Endothelial cell of umbilical vein (primary cell): Measurements from ENCODE around the gene MBD4. TPM values are rescaled to one million over a fixed set of nuclear protein-coding genes. Genes with fewer than 3 reads are reported as not detected.
"Not testable (repeated sequence)": the region's sequence is repeated elsewhere in the genome, so short reads cannot be mapped to it uniquely, and the experiment has no call there.

Experiments
- Bru-seq: library from RNA; stranded (reverse); fragments of 400-500 nt; gene quantifications from one replicate; lab custom pipeline; 2021; lab: Mats Ljungman, UMichigan
- BruChase-seq, 2 experiments: library from RNA; stranded (reverse); fragments of 400-500 nt; gene quantifications; one replicate each; lab custom pipeline; 2021; lab: Mats Ljungman, UMichigan
- BruUV-seq: library from RNA; stranded (reverse); fragments of 400-500 nt; replicated peaks from 2 replicates; lab custom pipeline; 2021; lab: Mats Ljungman, UMichigan
- CTCF ChIA-PET: fragments of 300-600, 350-600 bp; sonication (Branson Sonifier 250); formaldehyde crosslinking; loops from one replicate; lab custom pipeline; 2021; ENCODE audit warnings: antibody characterized with exemption, inconsistent platforms; lab: Charles Lee
- POLR2A ChIA-PET: fragments of 300-600, 350-600 bp; sonication (Branson Sonifier 250); formaldehyde crosslinking; loops from one replicate; lab custom pipeline; 2021; ENCODE audit warnings: antibody characterized with exemption, inconsistent platforms; lab: Charles Lee
- DNase-seq: peaks from one replicate; pipeline ENCODE4 v3.0.0-alpha.2; 2011; ENCODE audit warnings: low read depth, low spot score
- FAIRE-seq: peaks from 2 replicates; lab custom pipeline; 2011; peaks lifted over from hg19 to GRCh38; lab: Jason Lieb, UNC
- H2AFZ ChIP-seq: 2 replicates; pipeline ENCODE4 v1.6.0; 2012; ENCODE audit warnings: low read depth, low read length, control low read depth, inconsistent platforms
- H3K27ac ChIP-seq: 2 replicates; pipeline ENCODE4 v1.5.1; 2011; ENCODE audit warnings: low read depth, mild to moderate bottlenecking, control low read depth, low read length, moderate library complexity; ENCODE audit not compliant: insufficient read depth
- H3K27me3 ChIP-seq, 2 experiments: 2 replicates each; pipeline versions ENCODE4 v1.6.0 to v1.6.1; 2011; ENCODE audit warnings: low read length in 2 of 2, mixed read lengths in 1 of 2; ENCODE audit not compliant: control insufficient read depth in 2 of 2, insufficient read depth in 2 of 2
- H3K36me3 ChIP-seq, 2 experiments: 2 replicates in 1 of 2; 3 replicates in 1 of 2; pipeline ENCODE4 v1.5.1; 2011; ENCODE audit warnings: low read length in 2 of 2, mild to moderate bottlenecking in 1 of 2, moderate library complexity in 1 of 2; ENCODE audit not compliant: control insufficient read depth in 2 of 2, insufficient read depth in 2 of 2; ENCODE audit errors: extremely low read depth in 1 of 2
- H3K4me1 ChIP-seq: 3 replicates; pipeline ENCODE4 v1.5.1; 2011; ENCODE audit warnings: mild to moderate bottlenecking, low read length; ENCODE audit not compliant: control insufficient read depth, insufficient read depth; ENCODE audit errors: extremely low read depth
- H3K4me2 ChIP-seq: 2 replicates; pipeline ENCODE4 v1.6.1; 2011; ENCODE audit warnings: low read length, control low read depth, mixed read lengths; ENCODE audit not compliant: insufficient read depth
- H3K4me3 ChIP-seq, 3 experiments: fragments of 200-600 bp in 1 of 3; sonication (generic), shearing (Covaris generic) in 1 of 3; replicated peaks in 1 of 3; 2 replicates each; pipeline ENCODE4 v1.5.1; 2011 to 2016; ENCODE audit warnings: control low read depth in 3 of 3, low read length in 3 of 3, mild to moderate bottlenecking in 2 of 3, inconsistent platforms in 1 of 3, low read depth in 1 of 3, moderate library complexity in 1 of 3; ENCODE audit not compliant: insufficient read depth in 1 of 3
- H3K79me2 ChIP-seq: 2 replicates; pipeline ENCODE4 v1.6.0; 2012; ENCODE audit warnings: low read length, inconsistent platforms; ENCODE audit not compliant: control insufficient read depth, insufficient read depth
- H3K9ac ChIP-seq: replicated peaks from 2 replicates; pipeline ENCODE3; 2011; ENCODE audit warnings: low read length, control low read depth; ENCODE audit not compliant: insufficient read depth; ENCODE audit errors: extremely low read depth
- H3K9me1 ChIP-seq: replicated peaks from 3 replicates; pipeline ENCODE4 v1.6.0; 2011; ENCODE audit warnings: mild to moderate bottlenecking, low read length; ENCODE audit not compliant: control insufficient read depth, insufficient read depth; ENCODE audit errors: extremely low read depth
- H3K9me3 ChIP-seq: replicated peaks from 2 replicates; pipeline ENCODE4 v1.5.1; 2012; ENCODE audit warnings: low read length, inconsistent platforms; ENCODE audit not compliant: control insufficient read depth, insufficient read depth
- H4K20me1 ChIP-seq: replicated peaks from 2 replicates; pipeline ENCODE3; 2011; ENCODE audit warnings: mild to moderate bottlenecking, low read length; ENCODE audit not compliant: control insufficient read depth, insufficient read depth; ENCODE audit errors: extremely low read depth
- EZH2 ChIP-seq: IDR thresholded peaks from 2 replicates; pipeline ENCODE4 v1.6.1; 2012; ENCODE audit warnings: borderline replicate concordance, low read depth, mild to moderate bottlenecking, moderate library complexity, low read length, inconsistent platforms; ENCODE audit not compliant: severe bottlenecking
- FOS ChIP-seq: IDR thresholded peaks from 2 replicates; pipeline ENCODE4 v1.6.1; 2011; ENCODE audit warnings: mild to moderate bottlenecking, low read length, moderate library complexity, borderline replicate concordance; ENCODE audit not compliant: insufficient read depth
- GATA2 ChIP-seq: IDR thresholded peaks from 2 replicates; pipeline ENCODE4 v1.7.0; 2011; ENCODE audit warnings: low read depth, mild to moderate bottlenecking, moderate library complexity, mixed read lengths, low read length; ENCODE audit not compliant: insufficient read length, insufficient read depth
- MYC ChIP-seq: IDR thresholded peaks from one replicate; pipeline ENCODE4 v1.6.1; 2011; ENCODE audit warnings: mild to moderate bottlenecking, low read depth, low read length
- POLR2A ChIP-seq: IDR thresholded peaks from 2 replicates; pipeline ENCODE4 v1.6.1; 2012; ENCODE audit warnings: low read depth, mild to moderate bottlenecking, control low read depth, low read length
- POLR2AphosphoS5 ChIP-seq: IDR thresholded peaks from 2 replicates; pipeline ENCODE4 v1.6.1; 2012; ENCODE audit warnings: low read depth, mild to moderate bottlenecking, control low read depth, low read length, moderate library complexity; ENCODE audit not compliant: insufficient read depth
- dilution Hi-C: fragments of 300-500 bp; cut with MboI; formaldehyde crosslinking; loops from one replicate; pipeline ENCODE4 v1.15.0; 2019; ENCODE audit warnings: low sequenced_read_pairs; ENCODE audit not compliant: extremely low pct_ligation_motif_present
- intact Hi-C: fragments of 100-400 bp; cut with micrococcal nuclease; formaldehyde crosslinking; loops from one replicate; pipeline ENCODE4 v1.10.0; 2022
- long read RNA-seq: library from polyadenylated mRNA; stranded (forward); transcript quantifications from one replicate; pipeline ENCODE4 v2.0.0, GENCODE V29; 2021
- polyA minus RNA-seq, 3 experiments: library from RNA; depleted of rRNA, polyadenylated mRNA; stranded (reverse); fragments of >200 nt; gene quantifications; 1 replicate in 1 of 3; 2 replicates in 2 of 3; pipeline ENCODE4 v1.2.3, GENCODE V29; 2011
- polyA plus RNA-seq, 4 experiments: library from polyadenylated mRNA; depleted of rRNA in 3 of 4; stranded (reverse) in 3 of 4; unstranded in 1 of 4; fragments of >200 nt; gene quantifications; 2 replicates each; pipeline versions ENCODE4 v1.2.1 to v1.2.3, GENCODE V29; 2011 to 2012; ENCODE audit warnings: missing spikeins in 1 of 4
- total RNA-seq: library from RNA; stranded (reverse); gene quantifications from 2 replicates; pipeline ENCODE4 v1.2.3, GENCODE V29; 2021
- TF ChIP-seq, protein P1 (sequence below), 2 donors: IDR thresholded peaks; 1 replicate in 1 of 2; 2 replicates in 1 of 2; pipeline ENCODE4 v1.5.1; 2011; ENCODE audit warnings: low read length in 2 of 2, mild to moderate bottlenecking in 2 of 2, moderate library complexity in 2 of 2, control low read depth in 1 of 2, inconsistent platforms in 1 of 2, low read depth in 1 of 2; ENCODE audit not compliant: insufficient read depth in 1 of 2; ENCODE audit errors: extremely low read depth in 1 of 2

The MBD4 gene
- total RNA-seq (33.2 and 39.5 TPM in 2 replicates), polyA plus RNA-seq (11.0 and 17.4 TPM in 2 replicates), polyA minus RNA-seq (14.0 and 16.5 TPM in 2 replicates), Bru-seq, nascent RNA (percentile 91 among the genes with signal in this experiment), BruChase-seq, experiment 1, labeled RNA remaining after a 6-hour chase (percentile 86 among the genes with signal in this experiment), BruChase-seq, experiment 2, labeled RNA remaining after a 2-hour chase (percentile 93 among the genes with signal in this experiment)
- 19.7 and 19.8 TPM in 2 replicates for polyA plus RNA-seq (2011; cell fraction: cytosol; rRNA removed)
- 54.2 and 68.8 TPM in 2 replicates for polyA plus RNA-seq (2011; cell fraction: nucleus; rRNA removed)
- polyA plus RNA-seq (2012), result 16.1 and 22.9 TPM in 2 replicates
- 28.5 TPM for polyA minus RNA-seq (2011; cell fraction: cytosol; rRNA and poly(A)+ RNA removed)
- 35.0 and 41.0 TPM in 2 replicates for polyA minus RNA-seq (2011; cell fraction: nucleus; rRNA and poly(A)+ RNA removed)
- long read RNA-seq, transcript MBD4-201 (8 exons, 2,470 nt), result minor isoform, 27 of 137 reads
- long read RNA-seq, transcript MBD4-203 (8 exons, 2,478 nt), result major isoform, 49 of 137 reads
- long read RNA-seq, partial matches to known transcripts, result 44 of 137 reads
- long read RNA-seq, other reads (novel, unspliced or antisense), result 15 of 137 reads

DNA sequence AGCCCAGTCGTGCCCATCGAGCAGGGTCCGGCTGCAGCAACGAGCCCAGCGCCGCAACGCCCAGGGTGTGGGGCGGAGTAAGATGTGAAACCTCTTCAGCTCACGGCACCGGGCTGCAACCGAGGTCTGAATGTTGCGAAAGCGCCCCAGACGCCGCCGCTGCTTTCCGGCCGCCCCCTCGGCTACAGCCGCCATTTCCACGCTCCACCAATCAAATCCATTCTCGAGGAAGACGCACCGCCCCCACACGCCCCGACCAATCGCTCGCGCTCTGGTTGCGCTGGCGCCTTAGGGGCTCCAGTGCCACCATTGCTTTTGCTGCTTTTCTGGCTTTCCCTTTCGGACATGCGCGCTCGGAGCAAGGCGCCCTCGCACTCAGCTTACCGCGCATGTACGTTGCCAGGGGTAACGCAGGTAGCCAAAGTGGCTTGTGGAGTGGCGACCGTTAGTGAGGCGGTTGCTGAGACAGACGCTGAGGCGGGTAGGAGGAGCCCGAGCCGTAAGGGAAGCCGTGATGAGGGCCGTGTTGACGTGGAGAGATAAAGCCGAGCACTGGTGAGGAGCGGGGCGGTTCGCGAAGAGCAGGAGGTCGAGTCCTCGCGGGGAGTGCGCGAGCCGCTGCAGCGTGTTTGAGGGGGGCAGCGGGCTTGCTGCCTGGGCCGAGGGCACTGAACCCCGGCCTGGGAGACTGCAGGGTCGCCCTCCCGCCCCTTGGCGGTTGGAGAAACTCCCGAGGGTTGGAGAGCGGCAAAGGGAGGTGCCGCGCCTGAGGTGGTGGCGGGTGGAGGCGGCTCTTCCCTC, at the start of gene MBD4, which contains the start of gene IFT122:
Gene MBD4 (minus strand): TSS at position 132 of the 801 bp plus-strand sequence. CDS start 115 bp downstream, at position 17.
Gene IFT122 (plus strand): TSS at position 408 of the 801 bp plus-strand sequence. CDS start 107 bp downstream, at position 515.
- H3K9ac ChIP-seq, result peak within 1 kb of the TSS; percentile 86
- no peak for TF ChIP-seq MYC
- TF ChIP-seq EZH2, result no peak
- no peak for TF ChIP-seq FOS
- TF ChIP-seq POLR2AphosphoS5, result peak; percentile 85
- TF ChIP-seq POLR2A, result peak; percentile 79
- no peak for TF ChIP-seq GATA2
- TF ChIP-seq, protein P1, sequence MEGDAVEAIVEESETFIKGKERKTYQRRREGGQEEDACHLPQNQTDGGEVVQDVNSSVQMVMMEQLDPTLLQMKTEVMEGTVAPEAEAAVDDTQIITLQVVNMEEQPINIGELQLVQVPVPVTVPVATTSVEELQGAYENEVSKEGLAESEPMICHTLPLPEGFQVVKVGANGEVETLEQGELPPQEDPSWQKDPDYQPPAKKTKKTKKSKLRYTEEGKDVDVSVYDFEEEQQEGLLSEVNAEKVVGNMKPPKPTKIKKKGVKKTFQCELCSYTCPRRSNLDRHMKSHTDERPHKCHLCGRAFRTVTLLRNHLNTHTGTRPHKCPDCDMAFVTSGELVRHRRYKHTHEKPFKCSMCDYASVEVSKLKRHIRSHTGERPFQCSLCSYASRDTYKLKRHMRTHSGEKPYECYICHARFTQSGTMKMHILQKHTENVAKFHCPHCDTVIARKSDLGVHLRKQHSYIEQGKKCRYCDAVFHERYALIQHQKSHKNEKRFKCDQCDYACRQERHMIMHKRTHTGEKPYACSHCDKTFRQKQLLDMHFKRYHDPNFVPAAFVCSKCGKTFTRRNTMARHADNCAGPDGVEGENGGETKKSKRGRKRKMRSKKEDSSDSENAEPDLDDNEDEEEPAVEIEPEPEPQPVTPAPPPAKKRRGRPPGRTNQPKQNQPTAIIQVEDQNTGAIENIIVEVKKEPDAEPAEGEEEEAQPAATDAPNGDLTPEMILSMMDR (IDR thresholded peaks at IDR 0.05; ENCODE audit: extremely low read depth in 1 of 2, insufficient read depth in 1 of 2, low read depth in 1 of 2, low read length in 2 of 2), result no peak
- peak within 1 kb of the TSS; percentile 83 for H2AFZ ChIP-seq
- H3K4me3 ChIP-seq, result peak within 1 kb of the TSS; percentile 70 to 81 (median 72)
- peaks cover 30% of the 10 kb centered on the region for H3K79me2 ChIP-seq
- no peaks in the 10 kb centered on the region for H4K20me1 ChIP-seq
- H3K9me3 ChIP-seq, result no peaks in the 10 kb centered on the region
- peak within 1 kb of the TSS; percentile 88 for H3K4me2 ChIP-seq
- dilution Hi-C loops (no loop called here), intact Hi-C loops (loop anchor here (1.0 to 2.0 kb wide), 6 partner anchors 12 to 184 kb away; partner anchors contain the start of gene EFCAB12)
- FAIRE-seq (peak; percentile 94), DNase-seq (peak; percentile 100)
- H3K36me3 ChIP-seq, result peaks cover 0 to 5% of the 10 kb centered on the region in 2 experiments
- H3K27me3 ChIP-seq, result no peaks in the 10 kb centered on the region
- no TSS peak for BruUV-seq
- H3K9me1 ChIP-seq, result no peaks in the 10 kb centered on the region
- H3K27ac ChIP-seq, result peak within 1 kb of the TSS; percentile 75
- POLR2A ChIA-PET, result interaction anchor here (0.7 to 1.3 kb wide), 6 partner anchors 11 to 154 kb away, joined by 3 to 7 read pairs (median 3); partner anchors contain the start of gene EFCAB12
- CTCF ChIA-PET, result interaction anchor here (0.9 to 2.7 kb wide), 6 partner anchors 12 to 385 kb away, joined by 3 to 14 read pairs (median 5); partner anchors contain the start of gene EFCAB12
- H3K4me1 ChIP-seq, result peaks cover 44% of the 10 kb centered on the region

GRCh38 chr3:129489258-129489657, 49.5 kb upstream of the MBD4 start:
- H3K27ac ChIP-seq, H2AFZ ChIP-seq, dilution Hi-C loops, DNase-seq, H3K4me2 ChIP-seq, H4K20me1 ChIP-seq, H3K9me3 ChIP-seq, POLR2A ChIA-PET, H3K79me2 ChIP-seq, FAIRE-seq, H3K27me3 ChIP-seq, intact Hi-C loops, H3K9me1 ChIP-seq, H3K4me3 ChIP-seq, H3K36me3 ChIP-seq, H3K9ac ChIP-seq, BruUV-seq: not testable (repeated sequence)
- CTCF ChIA-PET, result interaction anchor here (1.7 to 2.1 kb wide), 5 partner anchors 50 to 337 kb away, joined by 3 to 57 read pairs (median 44); partner anchors contain the start of gene PLXND1
- H3K4me1 ChIP-seq, result peaks cover 15% of the 10 kb centered on the region
